Sigmoid colon (tissue), 3 donors: ENCODE data around the gene PFDN4.

Experiments
- CTCF ChIP-seq, 4 experiments: fragments of 450-650 bp in 3 of 4; fragments of 200-600 bp in 1 of 4; IDR thresholded peaks; one replicate each; pipeline ENCODE4 v1.5.1; 2016 to 2019; ENCODE audit warnings: antibody characterized with exemption in 4 of 4, mild to moderate bottlenecking in 3 of 4, moderate library complexity in 2 of 4
- POLR2A ChIP-seq, 2 donors: fragments of 450-650 bp; IDR thresholded peaks; one replicate each; pipeline ENCODE4 v1.6.1; 2016; ENCODE audit warnings: antibody characterized with exemption in 2 of 2, mild to moderate bottlenecking in 2 of 2, moderate library complexity in 2 of 2

GRCh38 chr20:54200487-54201267, 7.2 kb upstream of the PFDN4 start:
- TF ChIP-seq CTCF (IDR thresholded peaks at IDR 0.05) (no peak), POLR2A (IDR thresholded peaks at IDR 0.05) (no peak)
